ENCODE data around the gene PRRG4.
A peak's percentile ranks its signal among the peaks of the same experiment; 100 is the strongest.

Gene PRRG4

DNA sequence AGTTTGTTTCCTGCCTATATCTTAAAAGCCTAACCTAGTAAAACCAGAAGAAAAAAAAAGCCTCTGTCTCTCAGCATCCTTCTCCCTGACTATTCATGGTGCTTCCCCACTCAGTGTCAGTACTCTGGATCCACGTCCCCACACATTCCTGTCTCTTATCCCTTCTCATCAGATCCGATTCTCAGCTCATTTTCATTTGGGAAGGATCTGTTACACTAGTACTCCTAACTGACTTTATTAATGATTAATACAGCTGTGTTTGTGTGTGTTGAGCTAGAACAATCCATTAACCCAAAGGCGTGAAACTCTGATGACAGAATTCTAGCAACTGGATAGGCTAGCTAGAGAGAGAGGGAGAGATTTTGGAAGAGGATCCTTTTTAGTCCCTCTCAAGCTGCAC is 1.5 kb downstream of the PRRG4 start:
- Histone ChIP-seq H3K9me3 (ENCODE audit: control insufficient read depth, low read length) (no peaks in the 10 kb centered on the region), H3K9ac (ENCODE audit: low read length) (no peak overlapping the region), H3K36me3 (ENCODE audit: control insufficient read depth, insufficient read depth, low read length, severe bottlenecking) (no peaks in the 10 kb centered on the region), H3K27me3 (replicated peaks; ENCODE audit: control insufficient read depth, insufficient read depth, low read length) (no peaks in the 10 kb centered on the region), H3K4me1 (ENCODE audit: control insufficient read depth, insufficient read depth, low read length) (peaks cover 6% of the 10 kb centered on the region), H3K4me3 (ENCODE audit: low read length) (no peak overlapping the region)
- no peak for DNase-seq (ENCODE audit: low read depth)

GRCh38 chr11:32833921-32834320 is 4.2 kb downstream of the PRRG4 start:
- Histone ChIP-seq H3K9me3 (ENCODE audit: control insufficient read depth, low read length) (no peaks in the 10 kb centered on the region), H3K4me1 (ENCODE audit: control insufficient read depth, insufficient read depth, low read length) (peaks cover 9% of the 10 kb centered on the region), H3K9ac (ENCODE audit: low read length) (no peak overlapping the region), H3K36me3 (ENCODE audit: control insufficient read depth, insufficient read depth, low read length, severe bottlenecking) (no peaks in the 10 kb centered on the region), H3K27me3 (replicated peaks; ENCODE audit: control insufficient read depth, insufficient read depth, low read length) (no peaks in the 10 kb centered on the region), H3K4me3 (ENCODE audit: low read length) (no peak overlapping the region)
- DNase-seq (ENCODE audit: low read depth) = no peak

GRCh38 chr11:32836946-32837345 is 7.2 kb downstream of the PRRG4 start:
- no peaks in the 10 kb centered on the region for H3K9me3 ChIP-seq (ENCODE audit: control insufficient read depth, low read length)
- no peak overlapping the region for H3K4me3 ChIP-seq (ENCODE audit: low read length)
- no peaks in the 10 kb centered on the region for H3K36me3 ChIP-seq (ENCODE audit: control insufficient read depth, insufficient read depth, low read length, severe bottlenecking)
- DNase-seq (ENCODE audit: low read depth) = no peak
- no peaks in the 10 kb centered on the region for H3K27me3 ChIP-seq (replicated peaks; ENCODE audit: control insufficient read depth, insufficient read depth, low read length)
- H3K9ac ChIP-seq (ENCODE audit: low read length) = no peak overlapping the region
- H3K4me1 ChIP-seq (ENCODE audit: control insufficient read depth, insufficient read depth, low read length) = peaks cover 5% of the 10 kb centered on the region

- no peaks in the 10 kb centered on the region for H3K36me3 ChIP-seq (ENCODE audit: control insufficient read depth, insufficient read depth, low read length, severe bottlenecking)
- H3K27me3 ChIP-seq (replicated peaks; ENCODE audit: control insufficient read depth, insufficient read depth, low read length) = no peaks in the 10 kb centered on the region
- peaks cover 5% of the 10 kb centered on the region for H3K4me1 ChIP-seq (ENCODE audit: control insufficient read depth, insufficient read depth, low read length)
- no peak overlapping the region for H3K4me3 ChIP-seq (ENCODE audit: low read length)
- DNase-seq (ENCODE audit: low read depth) = peak; percentile 52
- H3K9me3 ChIP-seq (ENCODE audit: control insufficient read depth, low read length) = no peaks in the 10 kb centered on the region
- H3K9ac ChIP-seq (ENCODE audit: low read length) = no peak overlapping the region
Observed at GRCh38 chr11:32838505-32839274, 9.0 kb downstream of the PRRG4 start.

- Histone ChIP-seq H3K9ac (ENCODE audit: low read length) (no peak overlapping the region), H3K9me3 (ENCODE audit: control insufficient read depth, low read length) (no peaks in the 10 kb centered on the region), H3K4me3 (ENCODE audit: low read length) (no peak overlapping the region), H3K36me3 (ENCODE audit: control insufficient read depth, insufficient read depth, low read length, severe bottlenecking) (no peaks in the 10 kb centered on the region), H3K4me1 (ENCODE audit: control insufficient read depth, insufficient read depth, low read length) (peaks cover 5% of the 10 kb centered on the region), H3K27me3 (replicated peaks; ENCODE audit: control insufficient read depth, insufficient read depth, low read length) (no peaks in the 10 kb centered on the region)
- DNase-seq (ENCODE audit: low read depth) = no peak
Observed at GRCh38 chr11:32839308-32839707, 9.6 kb downstream of the PRRG4 start.

- no peaks in the 10 kb centered on the region for H3K9me3 ChIP-seq (ENCODE audit: control insufficient read depth, low read length)
- H3K4me3 ChIP-seq (ENCODE audit: low read length) = no peak overlapping the region
- no peak overlapping the region for H3K9ac ChIP-seq (ENCODE audit: low read length)
- H3K27me3 ChIP-seq (replicated peaks; ENCODE audit: control insufficient read depth, insufficient read depth, low read length) = no peaks in the 10 kb centered on the region
- no peak for DNase-seq (ENCODE audit: low read depth)
- peaks cover 5% of the 10 kb centered on the region for H3K4me1 ChIP-seq (ENCODE audit: control insufficient read depth, insufficient read depth, low read length)
- H3K36me3 ChIP-seq (ENCODE audit: control insufficient read depth, insufficient read depth, low read length, severe bottlenecking) = no peaks in the 10 kb centered on the region
Observed at GRCh38 chr11:32840587-32840986, 10.9 kb downstream of the PRRG4 start.

GRCh38 chr11:32843544-32843943 is 13.8 kb downstream of the PRRG4 start:
- Histone ChIP-seq H3K4me3 (ENCODE audit: low read length) (no peak overlapping the region), H3K9me3 (ENCODE audit: control insufficient read depth, low read length) (no peaks in the 10 kb centered on the region), H3K4me1 (ENCODE audit: control insufficient read depth, insufficient read depth, low read length) (peaks cover 5% of the 10 kb centered on the region), H3K27me3 (replicated peaks; ENCODE audit: control insufficient read depth, insufficient read depth, low read length) (no peaks in the 10 kb centered on the region), H3K9ac (ENCODE audit: low read length) (no peak overlapping the region), H3K36me3 (ENCODE audit: control insufficient read depth, insufficient read depth, low read length, severe bottlenecking) (no peaks in the 10 kb centered on the region)
- DNase-seq (ENCODE audit: low read depth) = no peak

DNA sequence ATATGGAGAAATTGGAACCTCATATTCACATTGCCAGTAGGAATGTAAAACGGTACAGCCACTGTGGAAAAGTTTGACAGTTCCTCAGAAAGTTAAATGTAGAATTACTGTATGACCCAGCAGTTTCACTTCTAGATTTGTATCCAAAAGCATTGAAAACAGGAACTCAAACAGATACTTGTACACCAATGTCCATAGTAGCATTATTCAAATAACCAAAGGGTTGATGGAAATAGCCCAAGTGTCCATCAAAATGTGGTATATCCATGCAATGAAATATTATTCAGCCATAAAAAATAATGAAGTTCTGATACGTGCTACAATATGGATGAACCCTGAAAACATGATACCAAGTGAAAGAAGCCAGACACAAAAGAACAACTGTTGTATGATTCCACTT is 17.8 kb downstream of the PRRG4 start:
- H3K9ac ChIP-seq (ENCODE audit: low read length) = no peak overlapping the region
- H3K4me1 ChIP-seq (ENCODE audit: control insufficient read depth, insufficient read depth, low read length) = no peaks in the 10 kb centered on the region
- H3K4me3 ChIP-seq (ENCODE audit: low read length) = no peak overlapping the region
- no peak for DNase-seq (ENCODE audit: low read depth)
- H3K36me3 ChIP-seq (ENCODE audit: control insufficient read depth, insufficient read depth, low read length, severe bottlenecking) = no peaks in the 10 kb centered on the region
- H3K27me3 ChIP-seq (replicated peaks; ENCODE audit: control insufficient read depth, insufficient read depth, low read length) = no peaks in the 10 kb centered on the region
- H3K9me3 ChIP-seq (ENCODE audit: control insufficient read depth, low read length) = no peaks in the 10 kb centered on the region

- Histone ChIP-seq H3K9ac (ENCODE audit: low read length) (no peak overlapping the region), H3K27me3 (replicated peaks; ENCODE audit: control insufficient read depth, insufficient read depth, low read length) (no peaks in the 10 kb centered on the region), H3K36me3 (ENCODE audit: control insufficient read depth, insufficient read depth, low read length, severe bottlenecking) (no peaks in the 10 kb centered on the region), H3K4me1 (ENCODE audit: control insufficient read depth, insufficient read depth, low read length) (no peaks in the 10 kb centered on the region), H3K4me3 (ENCODE audit: low read length) (no peak overlapping the region), H3K9me3 (ENCODE audit: control insufficient read depth, low read length) (no peaks in the 10 kb centered on the region)
- DNase-seq (ENCODE audit: low read depth) = no peak
Observed at GRCh38 chr11:32849761-32850160, 20.0 kb downstream of the PRRG4 start.

DNA sequence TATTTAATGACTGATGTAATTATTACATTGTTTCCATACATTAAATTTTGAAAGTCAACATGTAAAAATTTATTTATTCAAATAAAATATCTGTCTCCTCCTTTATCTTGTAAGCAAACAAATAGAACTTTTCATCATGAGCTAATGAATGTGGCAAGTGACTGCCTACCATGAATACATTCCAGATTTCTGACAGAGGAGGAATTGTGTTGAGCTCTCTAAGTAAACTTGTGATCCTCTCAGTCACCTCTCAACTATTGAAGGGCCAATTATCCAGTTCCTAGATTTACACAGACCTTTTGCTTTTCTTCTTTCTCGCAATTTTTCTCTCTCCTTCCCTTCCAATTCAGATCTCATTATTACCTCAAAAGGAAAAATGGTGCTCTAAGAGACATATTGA is 21.5 kb downstream of the PRRG4 start:
- H3K4me3 ChIP-seq (ENCODE audit: low read length) = no peak overlapping the region
- no peak overlapping the region for H3K9ac ChIP-seq (ENCODE audit: low read length)
- no peaks in the 10 kb centered on the region for H3K9me3 ChIP-seq (ENCODE audit: control insufficient read depth, low read length)
- no peaks in the 10 kb centered on the region for H3K36me3 ChIP-seq (ENCODE audit: control insufficient read depth, insufficient read depth, low read length, severe bottlenecking)
- H3K27me3 ChIP-seq (replicated peaks; ENCODE audit: control insufficient read depth, insufficient read depth, low read length) = no peaks in the 10 kb centered on the region
- H3K4me1 ChIP-seq (ENCODE audit: control insufficient read depth, insufficient read depth, low read length) = no peaks in the 10 kb centered on the region
- no peak for DNase-seq (ENCODE audit: low read depth)

DNA sequence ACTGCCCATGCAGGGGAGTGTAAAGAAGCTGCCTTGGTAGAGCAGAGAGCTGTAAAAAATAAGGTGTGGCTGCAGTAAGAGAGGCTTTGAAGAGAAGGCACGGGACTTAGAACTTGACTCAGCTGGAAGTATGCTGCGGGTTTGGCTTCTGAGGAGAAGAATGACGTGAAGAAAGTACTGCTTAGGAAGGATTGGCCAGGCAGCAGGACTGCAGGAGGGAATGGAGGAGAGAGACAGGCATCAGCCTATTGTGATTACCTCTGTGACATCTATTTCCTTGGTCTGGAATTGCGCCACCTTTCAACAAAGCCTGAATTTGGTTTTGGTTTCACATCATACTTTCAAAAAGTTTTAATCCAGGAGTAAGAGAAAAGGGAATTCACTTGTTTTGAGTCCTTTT is 22.5 kb downstream of the PRRG4 start:
- Histone ChIP-seq H3K4me3 (ENCODE audit: low read length) (no peak overlapping the region), H3K4me1 (ENCODE audit: control insufficient read depth, insufficient read depth, low read length) (no peaks in the 10 kb centered on the region), H3K36me3 (ENCODE audit: control insufficient read depth, insufficient read depth, low read length, severe bottlenecking) (no peaks in the 10 kb centered on the region), H3K9me3 (ENCODE audit: control insufficient read depth, low read length) (no peaks in the 10 kb centered on the region), H3K27me3 (replicated peaks; ENCODE audit: control insufficient read depth, insufficient read depth, low read length) (no peaks in the 10 kb centered on the region), H3K9ac (ENCODE audit: low read length) (no peak overlapping the region)
- DNase-seq (ENCODE audit: low read depth) = peak; percentile 10

- no peaks in the 10 kb centered on the region for H3K9me3 ChIP-seq (ENCODE audit: control insufficient read depth, low read length)
- H3K4me1 ChIP-seq (ENCODE audit: control insufficient read depth, insufficient read depth, low read length) = no peaks in the 10 kb centered on the region
- no peaks in the 10 kb centered on the region for H3K36me3 ChIP-seq (ENCODE audit: control insufficient read depth, insufficient read depth, low read length, severe bottlenecking)
- H3K9ac ChIP-seq (ENCODE audit: low read length) = no peak overlapping the region
- H3K27me3 ChIP-seq (replicated peaks; ENCODE audit: control insufficient read depth, insufficient read depth, low read length) = no peaks in the 10 kb centered on the region
- no peak for DNase-seq (ENCODE audit: low read depth)
- no peak overlapping the region for H3K4me3 ChIP-seq (ENCODE audit: low read length)
Observed at GRCh38 chr11:32855601-32856000, 25.9 kb downstream of the PRRG4 start.

Data from adipocyte (in vitro differentiated cells).